Upper lobe of left lung (tissue), 6 donors: Measurements from ENCODE around the gene SNRNP70. TPM values are rescaled to one million over a fixed set of nuclear protein-coding genes. Genes with fewer than 3 reads are reported as not detected.

ENCODE experiments used
- ATAC-seq, 2 donors: fragments of 200-7000 bp; cut with Tn5 transposase; one replicate each; pipeline ENCODE4 v1.9.1; 2022; ENCODE audit warnings: mild to moderate bottlenecking in 2 of 2, moderate library complexity in 2 of 2; ENCODE audit not compliant: low FRiP score in 2 of 2
- DNase-seq, 2 donors: peaks; one replicate each; pipeline ENCODE4 v3.0.0-alpha.2; 2019 to 2020
- H3K27ac ChIP-seq, 4 donors: fragments of 200-600 bp; sonication (generic); one replicate each; pipeline ENCODE4 v1.5.1; 2016 to 2019
- H3K27me3 ChIP-seq, 4 donors: fragments of 200-600 bp; sonication (generic); one replicate each; pipeline ENCODE4 v1.5.1; 2017 to 2019
- H3K36me3 ChIP-seq, 4 donors: fragments of 200-600 bp; sonication (generic); one replicate each; pipeline ENCODE4 v1.5.1; 2016 to 2019
- H3K4me1 ChIP-seq, 4 donors: fragments of 200-600 bp; sonication (generic); one replicate each; pipeline ENCODE4 v1.5.1; 2018 to 2019
- H3K4me3 ChIP-seq, 4 donors: fragments of 200-600 bp; sonication (generic); one replicate each; pipeline ENCODE4 v1.5.1; 2017 to 2019; ENCODE audit warnings: mild to moderate bottlenecking in 2 of 4, moderate library complexity in 1 of 4
- H3K9me3 ChIP-seq, 4 donors: fragments of 200-600 bp; sonication (generic); one replicate each; pipeline ENCODE4 v1.5.1; 2018 to 2019
- EP300 ChIP-seq, 4 donors: sonication (generic); formaldehyde crosslinking; IDR thresholded peaks; one replicate each; pipeline ENCODE4 v1.5.1; 2017; ENCODE audit warnings: antibody characterized with exemption in 4 of 4, control low read depth in 2 of 4
- POLR2A ChIP-seq, 4 donors: fragments of 450-650 bp; IDR thresholded peaks; one replicate each; pipeline ENCODE4 v1.5.1; 2016 to 2017; ENCODE audit warnings: antibody characterized with exemption in 4 of 4, mild to moderate bottlenecking in 2 of 4
- POLR2AphosphoS5 ChIP-seq, 2 donors: sonication (generic); formaldehyde crosslinking; IDR thresholded peaks; one replicate each; pipeline ENCODE4 v1.5.1; 2017; ENCODE audit warnings: antibody characterized with exemption in 2 of 2
- WGBS, 2 donors: methylation state at CpG; one replicate each; pipeline ENCODE4 v1.1.5; 2017 to 2018; 5-methylcytosine and 5-hydroxymethylcytosine counted together
- total RNA-seq, 6 donors: library from RNA; depleted of rRNA in 4 of 6; stranded (reverse); fragments of >200 nt in 4 of 6; gene quantifications; one replicate each; pipeline versions ENCODE4 v1.1.0 to v1.2.1, GENCODE V29; 2016 to 2021
- TF ChIP-seq, protein P1 (sequence below), 6 experiments: fragments of 450-650 bp in 4 of 6; fragments of 200-600 bp in 2 of 6; sonication (generic) in 2 of 6; IDR thresholded peaks; one replicate each; pipeline ENCODE4 v1.5.1; 2016 to 2019; ENCODE audit warnings: antibody characterized with exemption in 6 of 6
- donor health status: DM: no; HTN: no; CAD: no; lungs with moderate emphysema.
- donor health status: DM: no; HTN: yes; CAD: no; lungs with severe emphysema.

SNRNP70 gene
- total RNA-seq, 6 donors from 2014 or later = 147 to 1,500 (median 176) TPM

DNA sequence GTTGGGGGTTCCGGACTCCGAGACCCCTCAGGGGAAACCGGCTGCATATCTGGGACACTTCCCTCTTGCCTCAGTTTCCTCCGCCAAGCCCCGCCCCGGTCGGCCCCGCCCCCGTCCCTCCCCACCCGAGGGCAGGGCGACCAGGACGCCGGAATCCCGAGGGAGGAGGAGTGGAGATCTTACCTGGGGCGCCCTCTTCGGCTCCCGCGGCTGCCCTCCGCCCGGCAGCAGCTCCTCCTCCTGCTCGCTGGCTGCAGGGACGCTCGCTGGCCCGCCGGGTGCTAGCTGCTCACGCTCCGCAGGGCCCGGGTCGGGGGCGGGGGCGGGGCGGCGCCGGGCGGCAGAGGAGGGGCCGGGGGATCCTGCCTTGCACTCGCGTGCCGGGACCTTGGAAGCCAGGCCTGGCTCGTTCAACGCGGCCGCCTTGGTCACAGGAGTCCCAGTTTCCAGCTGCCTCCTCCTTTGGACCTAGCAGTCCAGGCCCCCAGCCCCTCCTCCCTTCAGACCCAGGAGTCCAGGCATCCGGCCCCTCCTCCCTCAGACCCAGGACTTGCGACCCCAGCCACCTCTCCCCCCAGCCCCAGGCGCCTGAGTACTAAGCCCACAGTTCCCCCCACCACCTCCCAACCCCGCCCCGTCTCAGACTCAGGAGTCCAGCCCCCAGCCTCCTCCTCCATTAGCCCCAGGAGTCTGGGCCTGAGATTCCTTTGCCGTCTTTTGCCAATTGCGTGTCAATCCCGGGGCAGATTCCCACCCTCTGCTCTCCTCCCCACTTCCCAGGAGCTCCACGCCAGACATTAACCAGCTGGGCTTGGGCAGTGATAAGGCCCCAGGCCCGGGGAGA lies 20.3 kb upstream of the SNRNP70 start, which contains the start of gene NTF4:
TSS of gene NTF4 (minus strand) at position 51 of the 844 bp plus-strand sequence. CDS start 2,821 bp downstream, outside the sequence.
- TF ChIP-seq EP300 (IDR thresholded peaks at IDR 0.05) = no peak
- TF ChIP-seq POLR2AphosphoS5 (IDR thresholded peaks at IDR 0.05) = no peak
- TF ChIP-seq POLR2A (IDR thresholded peaks at IDR 0.05) = no peak
- TF ChIP-seq, protein P1, sequence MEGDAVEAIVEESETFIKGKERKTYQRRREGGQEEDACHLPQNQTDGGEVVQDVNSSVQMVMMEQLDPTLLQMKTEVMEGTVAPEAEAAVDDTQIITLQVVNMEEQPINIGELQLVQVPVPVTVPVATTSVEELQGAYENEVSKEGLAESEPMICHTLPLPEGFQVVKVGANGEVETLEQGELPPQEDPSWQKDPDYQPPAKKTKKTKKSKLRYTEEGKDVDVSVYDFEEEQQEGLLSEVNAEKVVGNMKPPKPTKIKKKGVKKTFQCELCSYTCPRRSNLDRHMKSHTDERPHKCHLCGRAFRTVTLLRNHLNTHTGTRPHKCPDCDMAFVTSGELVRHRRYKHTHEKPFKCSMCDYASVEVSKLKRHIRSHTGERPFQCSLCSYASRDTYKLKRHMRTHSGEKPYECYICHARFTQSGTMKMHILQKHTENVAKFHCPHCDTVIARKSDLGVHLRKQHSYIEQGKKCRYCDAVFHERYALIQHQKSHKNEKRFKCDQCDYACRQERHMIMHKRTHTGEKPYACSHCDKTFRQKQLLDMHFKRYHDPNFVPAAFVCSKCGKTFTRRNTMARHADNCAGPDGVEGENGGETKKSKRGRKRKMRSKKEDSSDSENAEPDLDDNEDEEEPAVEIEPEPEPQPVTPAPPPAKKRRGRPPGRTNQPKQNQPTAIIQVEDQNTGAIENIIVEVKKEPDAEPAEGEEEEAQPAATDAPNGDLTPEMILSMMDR (IDR thresholded peaks at IDR 0.05) = no peak
- peak within 1 kb of the TSS; percentile 1 to 29 (median 10) for H3K27ac ChIP-seq
- 9 to 13% methylated on average over 22 to 30 of the region's 53 CpGs for WGBS, 2 donors
- no peaks in the 10 kb centered on the region for H3K36me3 ChIP-seq
- H3K4me1 ChIP-seq = peaks cover 7 to 10% (median 8%) of the 10 kb centered on the region in 4 donors
- H3K9me3 ChIP-seq = no peaks in the 10 kb centered on the region
- DNase-seq (peak; percentile 50 to 88), ATAC-seq (peak; percentile 19 to 44)
- peaks cover 3 to 23% (median 9%) of the 10 kb centered on the region in 4 donors for H3K27me3 ChIP-seq
- peak within 1 kb of the TSS in 3 of 4 donors; percentile 26 to 36 (median 33) for H3K4me3 ChIP-seq

DNA sequence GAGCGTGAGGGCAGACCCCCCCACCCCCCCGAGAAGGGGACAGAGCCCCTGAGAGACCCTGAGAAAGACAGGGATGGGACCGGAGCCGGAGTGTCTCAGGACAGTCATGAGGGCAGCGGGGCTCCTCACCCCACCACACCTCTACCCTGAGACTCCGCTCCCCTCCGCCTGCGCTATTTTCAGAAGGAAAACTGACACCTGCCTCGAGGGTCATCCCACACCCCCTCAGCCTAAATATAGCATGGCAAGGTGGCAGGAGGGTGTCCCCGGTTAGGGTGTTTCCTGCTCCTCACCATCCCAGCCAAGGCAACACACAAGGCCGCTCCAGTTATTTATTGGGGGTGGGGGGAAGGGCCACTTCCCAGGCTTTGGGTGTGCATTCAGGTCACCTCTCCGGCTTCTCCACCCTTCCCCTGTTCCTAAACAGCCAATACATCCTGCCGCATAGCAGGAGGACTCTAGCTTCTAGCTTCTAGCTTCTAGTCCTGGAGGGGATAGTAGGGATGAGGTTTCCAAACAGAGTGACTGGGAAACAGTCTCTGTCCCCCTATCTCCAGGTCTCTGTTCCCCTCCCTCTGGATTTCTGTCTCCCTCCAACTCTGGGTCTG lies 19.2 kb upstream of the SNRNP70 start:
- no peaks in the 10 kb centered on the region for H3K36me3 ChIP-seq
- TF ChIP-seq POLR2AphosphoS5 (IDR thresholded peaks at IDR 0.05) = no peak
- no peak for TF ChIP-seq POLR2A (IDR thresholded peaks at IDR 0.05)
- no peak for TF ChIP-seq EP300 (IDR thresholded peaks at IDR 0.05)
- TF ChIP-seq, protein P1 (IDR thresholded peaks at IDR 0.05) = no peak
- WGBS, 2 donors = 55 to 57% methylated on average over 11 to 12 of the region's 13 CpGs
- H3K4me3 ChIP-seq = no peak overlapping the region
- DNase-seq (no peak), ATAC-seq (no peak)
- peaks cover 3 to 24% (median 9%) of the 10 kb centered on the region in 4 donors for H3K27me3 ChIP-seq
- peaks cover 7 to 10% (median 8%) of the 10 kb centered on the region in 4 donors for H3K4me1 ChIP-seq
- H3K9me3 ChIP-seq = no peaks in the 10 kb centered on the region
- H3K27ac ChIP-seq = no peak overlapping the region

DNA sequence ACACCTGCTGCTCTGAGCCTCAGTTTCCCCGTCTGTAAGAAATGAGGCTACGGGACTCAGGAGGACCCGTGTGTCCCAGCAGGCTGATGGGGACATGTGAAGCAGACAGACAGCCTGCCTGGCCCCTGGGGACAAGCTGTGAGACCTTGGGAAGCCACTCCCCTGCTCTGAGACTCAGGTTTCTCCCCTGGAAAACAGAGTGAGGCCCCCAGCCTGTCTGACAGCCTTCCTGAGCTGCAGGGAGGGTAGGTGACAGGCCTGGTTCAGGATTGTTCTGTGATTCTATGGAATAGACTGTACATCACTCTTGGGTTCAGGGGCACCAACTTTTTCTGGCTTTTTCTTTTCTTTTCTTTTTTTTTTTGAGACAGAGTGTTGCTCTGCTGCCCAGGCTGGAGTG lies 17.7 kb upstream of the SNRNP70 start:
- TF ChIP-seq, protein P1 (IDR thresholded peaks at IDR 0.05) = no peak
- TF ChIP-seq EP300 (IDR thresholded peaks at IDR 0.05) (no peak), POLR2A (IDR thresholded peaks at IDR 0.05) (no peak), POLR2AphosphoS5 (IDR thresholded peaks at IDR 0.05) (no peak)
- Histone ChIP-seq H3K4me1 (peaks cover 7 to 21% (median 11%) of the 10 kb centered on the region in 4 donors), H3K9me3 (no peaks in the 10 kb centered on the region), H3K27me3 (peaks cover 3 to 36% (median 15%) of the 10 kb centered on the region in 4 donors), H3K36me3 (no peaks in the 10 kb centered on the region), H3K4me3 (no peak overlapping the region), H3K27ac (no peak overlapping the region)
- 50 to 64% methylated on average over 1 to 3 of the region's 3 CpGs for WGBS, 2 donors
- DNase-seq (no peak), ATAC-seq (no peak)

DNA sequence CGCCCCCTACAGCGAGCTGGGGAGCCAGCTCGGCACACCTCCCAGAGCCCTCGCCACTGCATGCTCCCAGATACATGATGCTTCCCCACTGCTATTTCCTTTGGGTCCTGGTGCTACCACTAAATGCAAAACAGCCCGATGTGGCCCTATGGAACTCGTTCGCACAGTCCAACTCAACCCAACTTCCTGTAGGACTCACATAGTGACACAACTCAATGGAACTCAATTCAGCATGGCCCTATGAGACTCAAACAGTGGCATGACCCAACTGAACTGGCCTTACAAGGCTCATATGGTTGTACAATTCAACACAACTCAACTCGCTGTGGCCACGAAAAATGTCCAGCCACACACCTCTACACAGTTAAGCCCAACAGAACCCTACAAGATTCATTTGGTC lies 16.2 kb upstream of the SNRNP70 start:
- no peak for DNase-seq
- Histone ChIP-seq H3K27ac (no peak overlapping the region), H3K9me3 (no peaks in the 10 kb centered on the region), H3K4me1 (peaks cover 7 to 23% (median 11%) of the 10 kb centered on the region in 4 donors), H3K27me3 (peaks cover 3 to 43% (median 22%) of the 10 kb centered on the region in 4 donors), H3K4me3 (no peak overlapping the region), H3K36me3 (no peaks in the 10 kb centered on the region)
- ATAC-seq = no peak
- 96 to 98% methylated on average over 5 to 9 of the region's 9 CpGs for WGBS, 2 donors
- TF ChIP-seq, protein P1 (IDR thresholded peaks at IDR 0.05) = no peak
- no peak for TF ChIP-seq EP300 (IDR thresholded peaks at IDR 0.05)
- TF ChIP-seq POLR2AphosphoS5 (IDR thresholded peaks at IDR 0.05) = no peak
- TF ChIP-seq POLR2A (IDR thresholded peaks at IDR 0.05) = no peak
